NT2/D1 (cell line): ENCODE data around the gene CNTN3.

Experiments
- YY1 ChIP-seq: IDR thresholded peaks from 2 replicates; pipeline ENCODE4 v1.6.1; 2011; ENCODE audit not compliant: insufficient read length, insufficient read depth
- ZNF274 ChIP-seq: IDR thresholded peaks from 2 replicates; pipeline ENCODE4 v1.6.1; 2011; ENCODE audit warnings: mild to moderate bottlenecking, low read depth, low read length

DNA sequence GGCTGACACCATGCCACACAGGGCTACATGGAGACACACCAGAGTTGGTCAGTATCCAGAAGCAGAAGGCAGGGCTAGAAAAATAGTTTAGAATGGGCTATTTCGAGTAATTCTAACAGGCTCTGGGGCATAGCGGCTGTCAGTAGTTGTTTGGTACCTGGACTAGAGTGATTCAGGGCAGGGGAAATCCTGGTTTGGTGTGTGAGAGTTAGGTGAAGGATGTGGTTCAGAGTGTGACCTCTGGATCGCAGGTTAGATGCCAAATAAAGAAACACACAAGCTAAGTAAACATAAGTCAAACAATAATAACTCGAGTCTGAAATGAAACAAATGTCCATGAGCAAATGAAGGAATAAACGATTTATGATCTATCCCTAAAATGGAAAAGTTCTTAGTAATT is 31.5 kb downstream of the CNTN3 start:
- TF ChIP-seq YY1 = no peak
- TF ChIP-seq ZNF274 = no peak
